ENCODE data around the gene OTOP3. TPM values are rescaled to one million over a fixed set of nuclear protein-coding genes. Genes with fewer than 3 reads are reported as not detected.

Gene OTOP3
- total and polyA plus RNA-seq, 2 of the 4 experiments (the other 2 are of a cell fraction): not detected

- Histone ChIP-seq H4K8ac (ENCODE audit: low read depth in 2 of 2, low read length in 2 of 2) (no peak overlapping the region), H3K18ac (ENCODE audit: low read depth, low read length) (no peak overlapping the region), H4K20me1 (ENCODE audit: insufficient read depth, low read length) (no peaks in the 10 kb centered on the region), H3K4me1 (ENCODE audit: control insufficient read depth, insufficient read depth, low read length) (no peaks in the 10 kb centered on the region), H4K91ac (ENCODE audit: insufficient read depth, low read depth, low read length) (no peak overlapping the region), H2BK120ac (ENCODE audit: low read depth, low read length) (no peak overlapping the region), H3K4me3 (ENCODE audit: insufficient read depth, low read depth, low read length) (no peak overlapping the region), H2BK15ac (ENCODE audit: low read depth, low read length) (no peak overlapping the region), H3K36me3 (ENCODE audit: control insufficient read depth, insufficient read depth, low read length) (no peaks in the 10 kb centered on the region), H4K5ac (ENCODE audit: low read depth, low read length) (no peak overlapping the region), H2AFZ (replicated peaks; ENCODE audit: low read length, poor library complexity) (no peak overlapping the region), H3K56ac (ENCODE audit: extremely low read depth, insufficient read depth, low read length) (no peak overlapping the region), H3K27me3 (ENCODE audit: control insufficient read depth, insufficient read depth, low read length) (peaks cover 50% of the 10 kb centered on the region), H3K9me3 (ENCODE audit: control insufficient read depth, insufficient read depth, low read length) (no peaks in the 10 kb centered on the region), H3K4ac (ENCODE audit: low read depth, low read length) (no peak overlapping the region), H3K9ac (ENCODE audit: low read depth, low read length) (no peak overlapping the region), H3K79me1 (ENCODE audit: low read depth in 1 of 2, low read length in 2 of 2) (no peaks in the 10 kb centered on the region), H2BK20ac (ENCODE audit: low read depth, low read length) (no peak overlapping the region), H3K27ac (ENCODE audit: insufficient read depth, low read length) (no peak overlapping the region), H3K23ac (ENCODE audit: low read depth, low read length) (no peak overlapping the region), H3K4me2 (ENCODE audit: low read depth, low read length) (no peak overlapping the region), H2BK5ac (ENCODE audit: low read depth, low read length, poor library complexity, severe bottlenecking) (no peak overlapping the region), H3K14ac (replicated peaks; ENCODE audit: low read depth, low read length) (no peak overlapping the region), H3K9me1 (ENCODE audit: insufficient read depth, low read length) (no peaks in the 10 kb centered on the region), H2AK9ac (replicated peaks; ENCODE audit: low read depth, low read length, poor library complexity) (no peak overlapping the region), H2AK5ac (ENCODE audit: low read depth, low read length) (no peak overlapping the region)
- ATAC-seq (ENCODE audit: low read depth): no peak
- intact Hi-C loops (cut with micrococcal nuclease) (no loop called here), dilution Hi-C loops (cut with HindIII; ENCODE audit: low sequenced_read_pairs, unreplicated experiment) (no loop called here), in situ Hi-C loops (cut with MboI; ENCODE audit: low sequenced_read_pairs) (loop anchor here (10.0 kb wide), 1 partner anchor 209 kb away; the partner anchor contains the start of gene NHERF1)
- ChIA-PET POLR2A (ENCODE audit: unreplicated experiment) (no interaction called here), CTCF (no interaction called here)
- TF ChIP-seq, protein P1, sequence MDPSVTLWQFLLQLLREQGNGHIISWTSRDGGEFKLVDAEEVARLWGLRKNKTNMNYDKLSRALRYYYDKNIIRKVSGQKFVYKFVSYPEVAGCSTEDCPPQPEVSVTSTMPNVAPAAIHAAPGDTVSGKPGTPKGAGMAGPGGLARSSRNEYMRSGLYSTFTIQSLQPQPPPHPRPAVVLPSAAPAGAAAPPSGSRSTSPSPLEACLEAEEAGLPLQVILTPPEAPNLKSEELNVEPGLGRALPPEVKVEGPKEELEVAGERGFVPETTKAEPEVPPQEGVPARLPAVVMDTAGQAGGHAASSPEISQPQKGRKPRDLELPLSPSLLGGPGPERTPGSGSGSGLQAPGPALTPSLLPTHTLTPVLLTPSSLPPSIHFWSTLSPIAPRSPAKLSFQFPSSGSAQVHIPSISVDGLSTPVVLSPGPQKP (IDR thresholded peaks at IDR 0.05; ENCODE audit: borderline replicate concordance, low read depth, low read length): no peak
- TF ChIP-seq SMC3 (IDR thresholded peaks at IDR 0.05; ENCODE audit: low read depth, low read length) (no peak), BHLHE40 (IDR thresholded peaks at IDR 0.05; ENCODE audit: low read depth, low read length) (no peak), FOS (IDR thresholded peaks at IDR 0.05; ENCODE audit: low read depth, low read length) (no peak), CHD1 (IDR thresholded peaks at IDR 0.05; ENCODE audit: low read depth, low read length) (no peak), POLR2A (IDR thresholded peaks at IDR 0.05; ENCODE audit: low read depth, low read length) (no peak)
- no peak for DNase-seq
- 80% methylated on average over 8 of the region's 15 CpGs; no CpG with 5 or more reads in 1 of the 2 experiments for WGBS, 2 experiments (ENCODE audit: extremely low coverage in 2 of 2, insufficient read length in 1 of 2)
- no TSS peak for BruUV-seq (replicated peaks)
Measured at GRCh38 chr17:74954115-74954514, 18.4 kb downstream of the OTOP3 start.
